Neuronal stem cell (in vitro differentiated cells): ENCODE data around the gene NFKB1.

Source experiments
- DNase-seq: peaks from one replicate; pipeline ENCODE4 v3.0.0-alpha.2; 2013; ENCODE audit warnings: low spot score
- H2AFZ ChIP-seq: one replicate; pipeline ENCODE4 v1.6.1; 2013; ENCODE audit warnings: mild to moderate bottlenecking, low read length, inconsistent platforms
- H2AK5ac ChIP-seq: 2 replicates; pipeline ENCODE4 v1.6.1; 2013; ENCODE audit warnings: low read depth, mild to moderate bottlenecking, inconsistent platforms, low read length, moderate library complexity, mixed read lengths
- H2BK120ac ChIP-seq: 2 replicates; pipeline ENCODE4 v1.6.1; 2013; ENCODE audit warnings: low read depth, mild to moderate bottlenecking, inconsistent platforms, low read length, moderate library complexity, mixed read lengths
- H2BK12ac ChIP-seq: one replicate; pipeline ENCODE4 v1.6.1; 2013; ENCODE audit warnings: low read length, inconsistent platforms
- H2BK15ac ChIP-seq: 2 replicates; pipeline ENCODE4 v1.6.1; 2013; ENCODE audit warnings: mild to moderate bottlenecking, low read length, inconsistent platforms, mixed read lengths
- H2BK5ac ChIP-seq: one replicate; pipeline ENCODE4 v1.6.1; 2013; ENCODE audit warnings: inconsistent platforms, mild to moderate bottlenecking, low read length, moderate library complexity
- H3K14ac ChIP-seq: one replicate; pipeline ENCODE4 v1.6.1; 2013; ENCODE audit warnings: low read length, inconsistent platforms
- H3K18ac ChIP-seq: 2 replicates; pipeline ENCODE4 v1.6.1; 2013; ENCODE audit warnings: low read length, inconsistent platforms
- H3K23ac ChIP-seq: 2 replicates; pipeline ENCODE4 v1.6.1; 2013; ENCODE audit warnings: low read depth, mild to moderate bottlenecking, mixed read lengths, low read length, inconsistent platforms; ENCODE audit not compliant: poor library complexity
- H3K27ac ChIP-seq: replicated peaks from 3 replicates; pipeline ENCODE4 v1.5.1; 2013; ENCODE audit warnings: low read length, inconsistent platforms
- H3K27me3 ChIP-seq, 3 experiments: 2 replicates each; pipeline ENCODE4 v1.6.1; 2013; ENCODE audit warnings: low read length in 3 of 3, mild to moderate bottlenecking in 2 of 3, inconsistent platforms in 1 of 3, low read depth in 1 of 3, mixed read lengths in 1 of 3, moderate library complexity in 1 of 3; ENCODE audit not compliant: control insufficient read depth in 3 of 3, insufficient read depth in 3 of 3
- H3K36me3 ChIP-seq, 2 donors: replicated peaks in 1 of 2; 2 replicates each; pipeline ENCODE4 v1.6.1; 2013; ENCODE audit warnings: low read length in 2 of 2; ENCODE audit not compliant: control insufficient read depth in 2 of 2, insufficient read depth in 2 of 2
- H3K4ac ChIP-seq: 2 replicates; pipeline ENCODE4 v1.6.1; 2013; ENCODE audit warnings: inconsistent platforms, mild to moderate bottlenecking, low read length, moderate library complexity
- H3K4me1 ChIP-seq, 2 donors: 1 replicate in 1 of 2; 2 replicates in 1 of 2; pipeline ENCODE4 v1.6.1; 2013; ENCODE audit warnings: low read length in 2 of 2, low read depth in 1 of 2; ENCODE audit not compliant: control insufficient read depth in 2 of 2, insufficient read depth in 1 of 2
- H3K4me2 ChIP-seq: one replicate; pipeline ENCODE4 v1.6.1; 2013; ENCODE audit warnings: mild to moderate bottlenecking, low read length, inconsistent platforms; ENCODE audit not compliant: insufficient read depth, poor library complexity, severe bottlenecking
- H3K4me3 ChIP-seq, 2 donors: 2 replicates each; pipeline ENCODE4 v1.5.1; 2013; ENCODE audit warnings: low read length in 2 of 2, mild to moderate bottlenecking in 2 of 2, inconsistent platforms in 1 of 2, moderate library complexity in 1 of 2
- H3K79me1 ChIP-seq: one replicate; pipeline ENCODE4 v1.6.1; 2013; ENCODE audit warnings: low read depth, mild to moderate bottlenecking, inconsistent platforms, low read length, moderate library complexity
- H3K9ac ChIP-seq: one replicate; pipeline ENCODE4 v1.6.1; 2013; ENCODE audit warnings: mild to moderate bottlenecking, low read depth, low read length, inconsistent platforms; ENCODE audit not compliant: poor library complexity
- H3K9me3 ChIP-seq, 2 donors: replicated peaks in 1 of 2; 2 replicates each; pipeline versions ENCODE3 to v1.6.1; 2013; ENCODE audit warnings: low read length in 2 of 2, mild to moderate bottlenecking in 2 of 2, inconsistent platforms in 1 of 2, low read depth in 1 of 2, mixed read lengths in 1 of 2, moderate library complexity in 1 of 2; ENCODE audit not compliant: control insufficient read depth in 2 of 2, insufficient read depth in 1 of 2
- H4K8ac ChIP-seq: one replicate; pipeline ENCODE4 v1.6.1; 2013; ENCODE audit warnings: low read depth, mild to moderate bottlenecking, inconsistent platforms, low read length, moderate library complexity
- H4K91ac ChIP-seq: one replicate; pipeline ENCODE4 v1.6.1; 2013; ENCODE audit warnings: low read length, low read depth, mild to moderate bottlenecking, inconsistent platforms; ENCODE audit not compliant: poor library complexity
- WGBS, 2 donors: extraction: QIAGEN DNeasy Blood & Tissue Kit; methylation state at CpG; one replicate each; pipeline ENCODE4 v1.1.7; 2013; ENCODE audit warnings: missing lambda C conversion rate in 2 of 2, mixed read lengths in 1 of 2; ENCODE audit not compliant: insufficient read length in 2 of 2, insufficient replicate concordance in 1 of 2; ENCODE audit errors: extremely low coverage in 2 of 2; 5-methylcytosine and 5-hydroxymethylcytosine counted together

The NFKB1 gene

GRCh38 chr4:102633100-102633499, 131.9 kb downstream of the NFKB1 start:
- Histone ChIP-seq H3K4me2 (no peak overlapping the region), H2BK120ac (no peak overlapping the region), H3K4me3 (no peak overlapping the region), H2BK12ac (no peak overlapping the region), H3K79me1 (no peaks in the 10 kb centered on the region), H3K18ac (no peak overlapping the region), H3K23ac (no peak overlapping the region), H3K9ac (peak overlapping the region; percentile 47), H3K9me3 (no peaks in the 10 kb centered on the region), H2BK15ac (no peak overlapping the region), H4K91ac (no peak overlapping the region), H3K14ac (no peak overlapping the region), H4K8ac (no peak overlapping the region), H3K4ac (no peak overlapping the region), H2AFZ (no peak overlapping the region), H3K4me1 (peaks cover 2 to 7% of the 10 kb centered on the region in 2 donors), H3K27ac (no peak overlapping the region), H3K27me3 (no peaks in the 10 kb centered on the region), H2BK5ac (no peak overlapping the region), H2AK5ac (no peak overlapping the region), H3K36me3 (peaks cover 13 to 15% of the 10 kb centered on the region in 2 donors)
- DNase-seq: no peak
- no CpG with 5 or more reads among the region's 6 CpGs for WGBS, 2 donors

GRCh38 chr4:102637391-102637790, 136.2 kb downstream of the NFKB1 start:
- H3K4me3 ChIP-seq: no peak overlapping the region
- no peak overlapping the region for H3K23ac ChIP-seq
- no peaks in the 10 kb centered on the region for H3K27me3 ChIP-seq
- no peak overlapping the region for H2BK5ac ChIP-seq
- no CpG with 5 or more reads among the region's 3 CpGs for WGBS, 2 donors
- H3K9me3 ChIP-seq: no peaks in the 10 kb centered on the region
- no peak overlapping the region for H2BK12ac ChIP-seq
- H2BK120ac ChIP-seq: no peak overlapping the region
- no peak overlapping the region for H3K18ac ChIP-seq
- peaks cover 10 to 19% of the 10 kb centered on the region in 2 donors for H3K36me3 ChIP-seq
- no peaks in the 10 kb centered on the region for H3K4me1 ChIP-seq
- no peak overlapping the region for H2AFZ ChIP-seq
- H3K4ac ChIP-seq: no peak overlapping the region
- H3K27ac ChIP-seq: no peak overlapping the region
- no peak overlapping the region for H4K91ac ChIP-seq
- H3K14ac ChIP-seq: no peak overlapping the region
- H3K4me2 ChIP-seq: no peak overlapping the region
- no peak overlapping the region for H4K8ac ChIP-seq
- DNase-seq: no peak
- no peak overlapping the region for H2AK5ac ChIP-seq
- H2BK15ac ChIP-seq: no peak overlapping the region
- no peaks in the 10 kb centered on the region for H3K79me1 ChIP-seq
- no peak overlapping the region for H3K9ac ChIP-seq

GRCh38 chr4:102638621-102639020, 137.5 kb downstream of the NFKB1 start:
- Histone ChIP-seq H3K4me2 (no peak overlapping the region), H2BK12ac (no peak overlapping the region), H2AFZ (no peak overlapping the region), H3K27ac (no peak overlapping the region), H3K14ac (no peak overlapping the region), H3K9ac (no peak overlapping the region), H3K18ac (no peak overlapping the region), H3K23ac (no peak overlapping the region), H3K4me3 (no peak overlapping the region), H4K8ac (no peak overlapping the region), H3K27me3 (no peaks in the 10 kb centered on the region), H3K4me1 (no peaks in the 10 kb centered on the region), H3K79me1 (no peaks in the 10 kb centered on the region), H3K4ac (no peak overlapping the region), H2BK15ac (no peak overlapping the region), H2BK5ac (no peak overlapping the region), H2BK120ac (no peak overlapping the region), H2AK5ac (no peak overlapping the region), H3K36me3 (peaks cover 7 to 13% of the 10 kb centered on the region in 2 donors), H4K91ac (no peak overlapping the region), H3K9me3 (no peaks in the 10 kb centered on the region)
- WGBS, 2 donors: no CpG with 5 or more reads among the region's 1 CpG
- DNase-seq: no peak

GRCh38 chr4:102639598-102639997, 138.4 kb downstream of the NFKB1 start:
- Histone ChIP-seq H3K14ac (no peak overlapping the region), H2BK15ac (no peak overlapping the region), H3K9ac (no peak overlapping the region), H3K4me1 (no peaks in the 10 kb centered on the region), H3K4me3 (no peak overlapping the region), H3K4me2 (no peak overlapping the region), H2BK12ac (no peak overlapping the region), H2BK5ac (no peak overlapping the region), H3K27me3 (no peaks in the 10 kb centered on the region), H3K9me3 (no peaks in the 10 kb centered on the region), H2AFZ (no peak overlapping the region), H3K23ac (no peak overlapping the region), H3K36me3 (peaks cover 5 to 9% of the 10 kb centered on the region in 2 donors), H4K8ac (no peak overlapping the region), H3K18ac (no peak overlapping the region), H4K91ac (no peak overlapping the region), H3K4ac (no peak overlapping the region), H3K79me1 (no peaks in the 10 kb centered on the region), H2BK120ac (no peak overlapping the region), H2AK5ac (no peak overlapping the region), H3K27ac (no peak overlapping the region)
- no CpG with 5 or more reads among the region's 7 CpGs for WGBS, 2 donors
- DNase-seq: no peak
